Stimulated activated naive B cell treated with anti-CD40 and anti-IgM and Interleukin-4, amounts not matched to agents 10 μg/mL and 1 μg/mL and 100 μg/mL, for 72 hours (primary cell): ENCODE data around the gene SLC43A1.
A peak's percentile ranks its signal among the peaks of the same experiment; 100 is the strongest.

Source experiments
- ATAC-seq, 2 donors: fragments of 150-1000 bp; cut with Tn5 transposase; replicated peaks; 2 replicates each; pipeline ENCODE4 v1.10.0; 2021; ENCODE audit warnings: moderate library complexity in 1 of 2
- DNase-seq: peaks from one replicate; pipeline ENCODE4 v3.0.0; 2021
- H3K27ac Mint-ChIP-seq: one replicate; pipeline ENCODE4 v1.8.0; 2022; ENCODE audit warnings: mild to moderate bottlenecking, mixed read lengths
- H3K27me3 Mint-ChIP-seq, 2 donors: one replicate each; pipeline ENCODE4 v1.8.0; 2022; ENCODE audit warnings: mixed read lengths in 2 of 2
- H3K36me3 Mint-ChIP-seq, 2 donors: one replicate each; pipeline ENCODE4 v1.8.0; 2022; ENCODE audit warnings: mixed read lengths in 2 of 2, mild to moderate bottlenecking in 1 of 2
- H3K4me1 Mint-ChIP-seq, 2 donors: one replicate each; pipeline ENCODE4 v1.8.0; 2022; ENCODE audit warnings: mixed read lengths in 2 of 2, mild to moderate bottlenecking in 1 of 2
- H3K4me3 Mint-ChIP-seq, 2 donors: one replicate each; pipeline ENCODE4 v1.8.0; 2022; ENCODE audit warnings: mild to moderate bottlenecking in 2 of 2, mixed read lengths in 2 of 2, moderate library complexity in 1 of 2
- H3K9me3 Mint-ChIP-seq, 2 donors: one replicate each; pipeline ENCODE4 v1.8.0; 2022; ENCODE audit warnings: mixed read lengths in 2 of 2, mild to moderate bottlenecking in 1 of 2

Gene SLC43A1

DNA sequence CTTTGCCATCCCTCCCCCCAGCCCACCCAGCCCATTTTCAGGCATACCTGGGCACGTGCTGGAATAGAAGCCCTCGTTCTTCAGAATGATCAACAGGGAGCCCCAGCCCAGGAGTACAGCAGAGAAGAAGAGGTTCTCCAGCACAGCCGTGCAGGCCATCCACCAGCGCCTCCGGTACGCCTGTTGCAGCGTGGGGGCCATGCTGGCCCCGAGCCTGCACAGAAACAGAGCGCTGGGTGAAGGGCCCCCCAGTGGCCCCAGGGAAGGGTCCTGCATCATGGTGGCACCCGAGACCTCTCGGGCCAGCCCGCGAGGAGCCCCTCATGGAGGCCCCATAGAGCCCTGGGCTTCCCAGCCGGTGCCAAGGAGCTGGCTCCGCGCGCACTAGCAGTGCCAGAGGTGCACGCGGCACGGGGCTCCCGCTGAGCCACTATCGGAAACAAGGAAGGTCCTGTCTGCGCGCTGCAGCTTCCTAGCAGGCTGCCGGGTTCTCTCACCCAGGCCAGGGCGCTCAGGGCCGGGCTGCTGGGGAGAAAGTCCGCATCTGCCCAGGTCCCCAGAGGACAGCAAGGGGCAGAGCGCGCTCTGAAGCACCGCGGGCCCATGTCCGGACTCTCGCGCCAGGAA lies 1.5 kb downstream of the SLC43A1 start:
- peak; percentile 52 to 53 for ATAC-seq
- Mint-ChIP-seq H3K27ac (no peak overlapping the region), H3K4me3 (peak overlapping the region; percentile 96 to 97), H3K27me3 (no peaks in the 10 kb centered on the region), H3K4me1 (peaks cover 29 to 38% of the 10 kb centered on the region in 2 donors), H3K9me3 (no peaks in the 10 kb centered on the region), H3K36me3 (peaks cover 4 to 5% of the 10 kb centered on the region in 2 donors)
- DNase-seq, result no peak

DNA sequence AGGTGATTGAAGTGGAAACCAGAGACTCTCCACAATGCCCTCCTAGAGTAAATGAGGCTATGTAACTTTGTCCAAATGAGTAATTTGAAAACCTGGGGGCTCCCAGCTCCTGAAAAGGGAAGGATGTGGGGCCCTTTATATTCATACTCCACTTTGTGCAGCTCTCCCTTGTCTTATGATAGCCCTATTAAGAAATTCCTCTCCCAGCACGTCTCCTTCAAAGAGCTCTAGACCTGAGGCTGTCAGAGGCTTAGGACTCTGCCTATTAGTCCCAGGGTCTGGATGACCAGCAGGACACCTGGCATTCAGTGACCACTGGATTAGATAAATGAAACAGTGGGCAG lies 2.1 kb downstream of the SLC43A1 start:
- H3K27me3 Mint-ChIP-seq, result no peaks in the 10 kb centered on the region
- H3K9me3 Mint-ChIP-seq, result no peaks in the 10 kb centered on the region
- no peak overlapping the region for H3K4me3 Mint-ChIP-seq
- ATAC-seq (no peak), DNase-seq (no peak)
- H3K36me3 Mint-ChIP-seq, result peaks cover 0 to 5% of the 10 kb centered on the region in 2 donors
- H3K4me1 Mint-ChIP-seq, result peaks cover 24 to 33% of the 10 kb centered on the region in 2 donors
- no peak overlapping the region for H3K27ac Mint-ChIP-seq

DNA sequence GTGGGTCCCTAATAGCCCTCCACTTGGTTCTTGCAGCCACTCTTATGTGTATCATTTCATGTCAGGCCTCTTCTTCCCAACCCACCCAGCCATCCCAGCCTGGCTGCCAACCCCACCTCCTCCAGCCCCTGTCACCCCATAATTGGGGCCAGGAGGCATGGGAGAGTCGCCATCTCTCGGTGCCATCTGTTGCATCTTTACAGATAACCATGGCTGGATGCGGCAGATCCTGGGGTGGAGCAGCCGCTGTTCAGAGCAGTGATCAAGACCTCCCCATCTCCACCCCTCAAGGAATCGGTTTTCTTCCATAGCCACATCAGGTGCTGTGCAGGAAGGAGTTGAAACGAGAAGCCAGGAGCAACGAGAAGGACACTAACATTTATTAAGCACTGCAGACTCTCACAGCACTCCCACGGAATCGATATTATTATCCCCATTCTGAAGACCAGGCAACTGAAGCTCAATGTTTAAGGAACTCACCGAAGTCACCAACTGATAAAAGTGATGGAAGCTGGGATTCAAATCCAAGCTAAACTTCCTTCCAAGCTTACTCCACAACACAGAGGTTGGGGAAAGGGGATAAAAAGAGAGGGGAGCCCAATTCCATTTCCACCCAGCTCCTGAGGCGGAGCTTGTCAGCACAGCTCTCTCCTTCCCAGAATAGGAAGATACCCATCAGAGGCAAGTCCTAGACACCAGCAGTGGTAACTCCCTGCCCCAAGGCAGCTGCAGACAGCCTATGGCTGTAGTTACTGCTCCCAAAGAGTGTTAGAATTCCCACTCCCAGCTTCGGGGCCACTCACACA lies 2.7 kb downstream of the SLC43A1 start:
- peaks cover 0 to 5% of the 10 kb centered on the region in 2 donors for H3K36me3 Mint-ChIP-seq
- no peak for DNase-seq
- no peaks in the 10 kb centered on the region for H3K27me3 Mint-ChIP-seq
- ATAC-seq, result no peak
- H3K4me1 Mint-ChIP-seq, result peaks cover 24 to 33% of the 10 kb centered on the region in 2 donors
- no peak overlapping the region for H3K4me3 Mint-ChIP-seq
- H3K27ac Mint-ChIP-seq, result no peak overlapping the region
- H3K9me3 Mint-ChIP-seq, result no peaks in the 10 kb centered on the region

DNA sequence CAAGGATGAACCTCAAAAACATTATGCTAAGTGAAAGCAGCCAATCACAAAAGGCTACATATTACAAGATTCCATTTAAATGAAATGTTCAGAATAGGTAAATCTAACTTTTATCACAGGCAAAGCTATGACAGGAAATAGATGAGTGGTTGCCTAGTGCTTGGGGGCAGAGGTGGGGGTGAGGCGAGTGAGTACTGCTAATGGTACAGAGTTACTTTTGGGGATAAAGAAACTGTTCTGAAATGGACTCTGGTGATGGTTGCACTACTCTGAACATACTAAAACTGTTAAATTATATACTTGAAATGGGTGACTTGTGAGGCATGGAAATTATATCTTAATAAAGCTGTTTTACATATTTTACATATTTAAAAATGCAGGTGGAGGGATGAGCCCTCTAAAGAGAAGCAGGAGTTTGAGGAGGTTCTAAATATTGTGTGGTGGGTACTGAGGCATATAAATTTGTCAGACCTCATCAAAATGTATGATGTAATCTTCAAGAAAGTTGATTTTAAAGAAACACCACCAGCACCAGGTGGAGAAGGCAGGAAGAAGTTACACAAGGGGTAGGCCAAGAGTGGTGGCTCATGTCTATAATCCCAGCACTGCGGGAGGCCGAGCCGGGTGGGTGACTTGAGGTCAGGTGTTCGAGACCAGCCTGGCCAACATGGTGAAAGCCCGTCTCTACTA lies 3.6 kb downstream of the SLC43A1 start:
- no peak for ATAC-seq
- Mint-ChIP-seq H3K27ac (no peak overlapping the region), H3K36me3 (peaks cover 0 to 3% of the 10 kb centered on the region in 2 donors), H3K4me3 (no peak overlapping the region), H3K27me3 (no peaks in the 10 kb centered on the region), H3K4me1 (peaks cover 24 to 33% of the 10 kb centered on the region in 2 donors), H3K9me3 (no peaks in the 10 kb centered on the region)
- no peak for DNase-seq

DNA sequence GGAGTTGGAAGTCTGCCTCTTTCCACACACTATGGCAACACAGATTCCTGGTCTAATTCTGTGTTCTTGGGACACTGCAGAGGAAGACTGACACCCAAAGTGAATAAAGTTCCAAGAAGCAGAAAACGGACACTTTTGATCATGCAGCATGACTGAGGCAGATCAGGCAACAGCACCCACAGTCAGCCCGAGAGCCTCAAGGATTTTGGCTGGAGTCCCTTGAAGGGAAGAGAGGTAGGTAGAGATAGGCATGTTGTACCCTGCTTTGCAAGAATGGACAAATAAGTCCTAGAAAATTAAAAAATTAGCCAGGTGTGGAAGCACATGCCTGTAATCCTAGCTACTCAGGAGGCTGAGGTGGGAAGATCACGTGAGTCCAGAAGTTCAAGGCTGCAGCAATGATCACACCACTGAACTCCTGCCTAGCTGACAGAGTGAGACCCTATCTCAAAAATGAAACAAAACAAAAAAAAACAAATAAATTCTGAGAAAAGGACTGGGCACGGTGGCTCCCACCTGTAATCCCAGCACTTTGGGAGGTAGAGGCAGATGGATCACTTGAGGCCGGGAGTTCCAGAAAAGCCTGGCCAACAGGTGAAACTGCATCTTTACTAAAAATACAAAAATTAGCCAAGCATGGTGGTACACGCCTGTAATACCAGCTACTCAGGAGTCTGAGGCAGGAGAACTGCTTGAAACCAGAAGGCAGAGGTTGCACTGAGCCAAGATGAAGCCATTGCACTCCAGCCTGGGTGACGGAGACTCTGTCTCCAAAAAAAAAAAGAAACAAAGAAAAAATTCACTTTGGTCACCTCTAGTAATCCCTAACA lies 6.9 kb downstream of the SLC43A1 start:
- no peaks in the 10 kb centered on the region for H3K9me3 Mint-ChIP-seq

DNA sequence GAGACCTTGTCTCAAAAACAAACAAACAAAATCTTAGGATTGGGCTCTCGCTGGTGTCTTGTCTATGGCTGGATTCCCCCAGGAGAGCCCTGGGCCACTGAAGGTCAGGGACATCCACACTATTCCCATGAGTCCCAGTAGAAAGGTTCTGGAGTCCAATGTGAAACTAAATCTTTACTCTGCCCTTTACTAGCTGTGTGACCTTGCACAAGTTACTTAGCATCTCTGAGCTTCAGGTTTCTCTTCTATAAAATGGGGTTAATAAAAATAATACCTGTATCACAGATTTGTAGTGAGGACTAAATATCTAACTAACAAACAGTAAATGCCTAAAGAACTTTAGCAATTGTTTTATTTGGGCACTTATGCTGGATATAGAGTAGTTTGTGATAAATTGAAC lies 9.0 kb downstream of the SLC43A1 start:
- no peak for DNase-seq
- peaks cover 0 to 1% of the 10 kb centered on the region in 2 donors for H3K36me3 Mint-ChIP-seq
- H3K27me3 Mint-ChIP-seq, result no peaks in the 10 kb centered on the region
- no peak for ATAC-seq
- H3K4me1 Mint-ChIP-seq, result peaks cover 0 to 1% of the 10 kb centered on the region in 2 donors
- H3K4me3 Mint-ChIP-seq, result no peak overlapping the region
- no peaks in the 10 kb centered on the region for H3K9me3 Mint-ChIP-seq
- no peak overlapping the region for H3K27ac Mint-ChIP-seq

More for the DNA sequence above, 6.9 kb downstream of the SLC43A1 start:
- no peak for DNase-seq
- Mint-ChIP-seq H3K4me1 (peaks cover 11 to 15% of the 10 kb centered on the region in 2 donors), H3K27me3 (no peaks in the 10 kb centered on the region), H3K4me3 (no peak overlapping the region), H3K36me3 (peaks cover 0 to 1% of the 10 kb centered on the region in 2 donors), H3K27ac (no peak overlapping the region)
- no peak for ATAC-seq

DNA sequence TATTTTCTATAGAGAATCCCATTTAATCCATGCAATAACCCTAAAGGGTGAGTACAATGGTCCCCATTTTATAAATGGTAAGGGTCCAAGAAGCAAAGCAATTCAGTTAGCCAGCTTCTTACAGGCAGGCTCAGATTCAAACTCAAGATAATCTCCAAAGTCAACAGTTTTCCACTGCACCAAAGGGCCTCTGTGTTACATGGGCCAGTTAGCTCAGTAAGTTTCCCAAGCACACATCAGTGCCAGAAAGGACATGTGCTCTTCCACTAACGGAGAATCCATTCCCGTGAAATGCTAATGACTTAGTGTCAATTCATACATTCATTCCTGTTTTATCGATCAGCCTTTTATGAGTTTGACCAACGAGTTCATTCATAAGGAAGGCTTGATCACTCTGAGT lies 11.0 kb downstream of the SLC43A1 start:
- H3K27ac Mint-ChIP-seq, result no peak overlapping the region

DNA sequence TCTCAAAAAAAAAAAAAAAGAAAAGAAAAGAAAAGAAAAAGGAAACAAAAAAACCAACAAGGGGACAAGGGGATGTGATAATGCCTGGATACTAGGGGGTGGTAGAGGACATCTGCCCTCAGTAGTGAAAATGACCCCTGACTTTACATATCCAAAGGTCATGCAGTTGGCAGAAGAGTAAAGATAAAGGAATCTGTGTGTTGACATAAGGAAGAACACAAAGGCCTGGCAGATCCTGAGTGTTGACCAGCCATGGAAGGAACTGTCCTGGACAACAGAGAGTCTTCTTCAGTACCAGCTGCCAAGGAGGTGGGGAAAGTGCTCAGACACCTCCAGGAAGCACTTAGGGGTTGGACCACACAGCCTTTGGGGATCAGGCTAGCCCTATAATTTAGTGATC lies 12.6 kb downstream of the SLC43A1 start:
- H3K36me3 Mint-ChIP-seq, result peaks cover 0 to 6% of the 10 kb centered on the region in 2 donors
- no peak overlapping the region for H3K27ac Mint-ChIP-seq
- no peak overlapping the region for H3K4me3 Mint-ChIP-seq
- DNase-seq (no peak), ATAC-seq (no peak)
- peaks cover 7 to 8% of the 10 kb centered on the region in 2 donors for H3K4me1 Mint-ChIP-seq
- H3K9me3 Mint-ChIP-seq, result no peaks in the 10 kb centered on the region
- no peaks in the 10 kb centered on the region for H3K27me3 Mint-ChIP-seq

More for the DNA sequence above, 11.0 kb downstream of the SLC43A1 start:
- DNase-seq (no peak), ATAC-seq (no peak)
- no peak overlapping the region for H3K4me3 Mint-ChIP-seq
- H3K36me3 Mint-ChIP-seq, result peaks cover 1 to 6% of the 10 kb centered on the region in 2 donors
- no peaks in the 10 kb centered on the region for H3K9me3 Mint-ChIP-seq
- H3K4me1 Mint-ChIP-seq, result peaks cover 7 to 9% of the 10 kb centered on the region in 2 donors
- H3K27me3 Mint-ChIP-seq, result no peaks in the 10 kb centered on the region

DNA sequence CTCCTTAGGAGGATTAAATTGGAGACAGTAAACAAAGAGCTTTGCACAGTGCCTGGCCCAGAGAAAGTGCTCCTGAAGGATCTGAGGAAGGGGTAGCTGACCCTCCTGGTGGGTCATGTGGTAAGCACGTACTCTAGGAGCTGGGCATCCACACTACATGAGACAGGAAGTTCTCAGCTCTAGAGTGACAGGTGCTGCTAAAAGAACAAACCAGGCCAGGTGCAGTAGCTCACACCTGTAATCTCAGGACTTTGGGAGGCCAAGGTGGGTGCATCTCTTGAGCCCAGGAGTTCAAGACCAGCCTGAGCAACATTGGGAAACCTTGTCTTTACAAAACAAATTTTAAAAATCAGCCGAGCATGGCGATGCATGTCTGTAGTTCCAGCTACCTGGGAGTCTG lies 13.1 kb downstream of the SLC43A1 start:
- H3K4me1 Mint-ChIP-seq, result peaks cover 7 to 8% of the 10 kb centered on the region in 2 donors
- no peaks in the 10 kb centered on the region for H3K27me3 Mint-ChIP-seq
- peaks cover 0 to 6% of the 10 kb centered on the region in 2 donors for H3K36me3 Mint-ChIP-seq
- ATAC-seq (no peak), DNase-seq (no peak)
- no peak overlapping the region for H3K4me3 Mint-ChIP-seq
- no peaks in the 10 kb centered on the region for H3K9me3 Mint-ChIP-seq
- H3K27ac Mint-ChIP-seq, result no peak overlapping the region

DNA sequence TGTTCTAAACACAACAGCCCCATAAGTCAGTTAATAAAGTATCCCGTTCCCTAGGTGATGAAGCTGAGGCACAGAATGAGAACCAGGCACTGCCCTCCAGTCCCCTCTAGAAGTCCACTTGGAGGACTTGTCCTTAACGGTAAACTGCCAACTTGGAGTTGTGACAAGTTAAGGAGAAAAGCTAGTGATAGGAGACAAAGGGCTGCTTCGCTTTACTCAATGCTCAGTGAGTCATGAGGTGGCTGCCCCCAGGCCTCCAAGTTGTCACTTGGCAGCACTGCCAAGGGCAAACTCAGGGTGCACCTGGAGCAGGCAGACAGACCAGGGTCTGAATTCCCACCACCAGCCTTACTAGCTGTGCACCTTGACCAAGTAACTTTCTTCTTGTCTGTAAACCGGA lies 13.5 kb downstream of the SLC43A1 start:
- H3K36me3 Mint-ChIP-seq, result peaks cover 0 to 6% of the 10 kb centered on the region in 2 donors
- H3K27ac Mint-ChIP-seq, result no peak overlapping the region
- no peaks in the 10 kb centered on the region for H3K27me3 Mint-ChIP-seq
- H3K4me1 Mint-ChIP-seq, result peaks cover 7 to 8% of the 10 kb centered on the region in 2 donors
- H3K9me3 Mint-ChIP-seq, result no peaks in the 10 kb centered on the region
- ATAC-seq (no peak), DNase-seq (no peak)
- no peak overlapping the region for H3K4me3 Mint-ChIP-seq

DNA sequence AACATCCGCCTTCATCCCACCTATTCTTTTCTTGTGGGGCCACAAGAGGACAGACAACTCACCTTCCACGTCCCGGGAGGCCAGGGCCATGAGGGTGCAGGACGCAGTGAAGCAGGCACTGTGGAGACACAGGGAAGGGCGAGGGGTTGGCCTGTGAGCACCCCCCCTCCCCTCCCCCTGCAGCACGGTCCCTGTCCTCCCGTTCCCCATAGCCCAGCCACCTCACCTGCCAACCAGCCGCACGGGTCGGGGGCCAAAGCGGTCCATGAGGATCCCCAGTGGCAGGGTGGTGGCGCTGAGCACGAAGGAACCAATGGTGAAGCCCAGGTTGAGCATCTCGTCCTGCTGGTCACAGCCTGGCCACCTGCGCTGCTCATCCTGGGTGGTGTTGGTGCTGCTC lies 14.6 kb downstream of the SLC43A1 start:
- H3K27me3 Mint-ChIP-seq, result no peaks in the 10 kb centered on the region
- ATAC-seq (no peak), DNase-seq (no peak)
- no peak overlapping the region for H3K4me3 Mint-ChIP-seq
- H3K36me3 Mint-ChIP-seq, result peaks cover 0 to 6% of the 10 kb centered on the region in 2 donors
- no peaks in the 10 kb centered on the region for H3K9me3 Mint-ChIP-seq
- H3K27ac Mint-ChIP-seq, result no peak overlapping the region
- H3K4me1 Mint-ChIP-seq, result peaks cover 7 to 8% of the 10 kb centered on the region in 2 donors

DNA sequence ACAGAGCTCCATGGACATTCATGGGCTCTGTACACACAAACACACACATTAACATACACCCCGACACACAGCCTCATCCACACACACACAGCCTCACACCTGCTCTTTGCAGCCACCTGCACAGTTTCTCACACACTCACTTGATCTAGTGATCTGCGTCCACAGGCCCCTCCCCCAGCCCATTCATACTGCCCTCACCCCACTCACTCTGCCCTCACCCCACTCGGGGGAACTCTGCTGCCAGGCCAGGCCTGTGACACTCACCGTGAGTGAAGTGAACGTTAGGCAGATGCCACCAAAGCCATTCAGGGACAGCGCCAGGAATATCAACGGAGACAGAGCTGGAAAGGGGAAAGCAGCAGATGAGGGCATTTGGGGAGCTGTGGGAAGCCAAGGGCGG lies 15.0 kb downstream of the SLC43A1 start:
- ATAC-seq (no peak), DNase-seq (no peak)
- Mint-ChIP-seq H3K4me3 (no peak overlapping the region), H3K36me3 (peaks cover 0 to 6% of the 10 kb centered on the region in 2 donors), H3K9me3 (no peaks in the 10 kb centered on the region), H3K4me1 (peaks cover 7 to 8% of the 10 kb centered on the region in 2 donors), H3K27me3 (no peaks in the 10 kb centered on the region), H3K27ac (no peak overlapping the region)

DNA sequence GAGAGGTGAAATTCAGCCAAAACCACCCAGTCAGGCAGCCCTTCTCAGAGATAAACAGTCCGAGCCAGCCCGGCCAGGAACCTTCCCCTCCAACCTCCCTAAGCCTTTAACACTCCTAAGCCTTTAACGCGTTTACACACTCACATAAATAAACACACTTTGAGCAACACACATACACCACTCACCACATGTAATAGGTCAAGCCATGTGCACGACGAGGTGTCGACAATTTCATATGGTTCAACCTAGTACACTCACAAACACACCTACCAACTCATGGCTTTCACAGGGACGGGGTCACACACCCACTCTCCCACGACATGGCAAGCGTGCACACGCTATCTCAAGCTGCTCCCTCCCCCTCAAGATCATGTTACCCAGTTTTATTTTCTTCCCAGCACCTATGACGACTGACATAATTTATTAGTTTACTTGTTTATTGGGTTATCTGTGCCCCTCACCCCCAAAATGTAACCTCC lies 15.5 kb downstream of the SLC43A1 start:
- H3K27me3 Mint-ChIP-seq, result no peaks in the 10 kb centered on the region
- peak overlapping the region in 1 of 2 donors; percentile 79 for H3K4me3 Mint-ChIP-seq
- no peak for DNase-seq
- peaks cover 0 to 6% of the 10 kb centered on the region in 2 donors for H3K36me3 Mint-ChIP-seq
- ATAC-seq, result peak in 1 of 2 donors; percentile 23
- H3K9me3 Mint-ChIP-seq, result no peaks in the 10 kb centered on the region
- H3K27ac Mint-ChIP-seq, result no peak overlapping the region
- peaks cover 7 to 8% of the 10 kb centered on the region in 2 donors for H3K4me1 Mint-ChIP-seq
